Astrocyte of the cerebellum (primary cell): ENCODE measurements around the gene ROS1.

ENCODE experiments used
- DNase-seq: peaks from one replicate; pipeline ENCODE4 v3.0.0-alpha.2; 2011; ENCODE audit warnings: low read depth
- H3K4me3 ChIP-seq: 2 replicates; pipeline ENCODE4 v1.5.1; 2011; ENCODE audit warnings: mild to moderate bottlenecking, low read depth, low read length, moderate library complexity
- CTCF ChIP-seq: IDR thresholded peaks from 2 replicates; pipeline ENCODE4 v1.5.1; 2012; ENCODE audit warnings: low read length, low read depth, moderate library complexity, mild to moderate bottlenecking; ENCODE audit errors: missing control alignments
- in situ Hi-C: cut with HindIII; loops from 2 replicates; pipeline ENCODE4 v1.10.0; 2017; ENCODE audit warnings: low sequenced_read_pairs

The ROS1 gene

GRCh38 chr6:117275205-117275604, 150.5 kb downstream of the ROS1 start:
- in situ Hi-C loops, result no loop called here

GRCh38 chr6:117272891-117273290, 152.9 kb downstream of the ROS1 start:
- no peak for DNase-seq
- in situ Hi-C loops, result no loop called here
- H3K4me3 ChIP-seq, result no peak overlapping the region
- no peak for TF ChIP-seq CTCF

More at GRCh38 chr6:117275205-117275604, 150.5 kb downstream of the ROS1 start:
- TF ChIP-seq CTCF, result no peak
- DNase-seq, result no peak
- H3K4me3 ChIP-seq, result no peak overlapping the region

- in situ Hi-C loops, result no loop called here
- TF ChIP-seq CTCF, result no peak
- no peak overlapping the region for H3K4me3 ChIP-seq
- DNase-seq, result peak; percentile 59
Measured at GRCh38 chr6:117272032-117272866, 153.5 kb downstream of the ROS1 start.

GRCh38 chr6:117270843-117271507, 154.8 kb downstream of the ROS1 start:
- no peak for TF ChIP-seq CTCF
- peak overlapping the region; percentile 26 for H3K4me3 ChIP-seq
- DNase-seq, result no peak
- in situ Hi-C loops, result no loop called here

- in situ Hi-C loops, result no loop called here
- no peak for DNase-seq
- peak overlapping the region; percentile 26 for H3K4me3 ChIP-seq
- no peak for TF ChIP-seq CTCF
Measured at GRCh38 chr6:117270055-117270842, 155.5 kb downstream of the ROS1 start.

GRCh38 chr6:117269638-117270054, 156.1 kb downstream of the ROS1 start:
- no peak overlapping the region for H3K4me3 ChIP-seq
- no peak for TF ChIP-seq CTCF
- in situ Hi-C loops, result no loop called here
- no peak for DNase-seq
